Liver (tissue), 3 donors: Measurements from ENCODE around the gene ADRM1.

Experiments
- CTCF ChIP-seq: fragments of 150-350 bp; IDR thresholded peaks from 2 replicates; pipeline ENCODE4 v1.5.1; 2017; ENCODE audit warnings: improper control_type of control experiment, low read depth, low read length; ENCODE audit not compliant: missing input control
- EGR1 ChIP-seq, 2 donors: IDR thresholded peaks; 2 replicates each; pipeline ENCODE4 v1.6.1; 2016 to 2018; ENCODE audit warnings: antibody characterized with exemption in 2 of 2, low read depth in 2 of 2
- GABPA ChIP-seq, 2 donors: IDR thresholded peaks in 1 of 2; conservative IDR thresholded peaks in 1 of 2; 2 replicates each; pipeline ENCODE4 v1.6.1; 2016; ENCODE audit warnings: antibody characterized with exemption in 2 of 2, mild to moderate bottlenecking in 1 of 2, moderate library complexity in 1 of 2
- JUND ChIP-seq, 2 donors: IDR thresholded peaks; 2 replicates each; pipeline ENCODE4 v1.6.1; 2016; ENCODE audit warnings: antibody characterized with exemption in 2 of 2
- NR2F2 ChIP-seq: IDR thresholded peaks from 2 replicates; pipeline ENCODE4 v1.6.1; 2016; ENCODE audit warnings: antibody characterized with exemption
- RAD21 ChIP-seq, 2 donors: IDR thresholded peaks; 2 replicates each; pipeline ENCODE4 v1.6.1; 2016; ENCODE audit warnings: antibody characterized with exemption in 2 of 2, mild to moderate bottlenecking in 2 of 2
- REST ChIP-seq: IDR thresholded peaks from 2 replicates; pipeline ENCODE4 v1.6.1; 2016; ENCODE audit warnings: antibody characterized with exemption, mild to moderate bottlenecking
- YY1 ChIP-seq: IDR thresholded peaks from 2 replicates; pipeline ENCODE4 v1.6.1; 2016; ENCODE audit warnings: antibody characterized with exemption, mild to moderate bottlenecking
- ZBTB33 ChIP-seq: IDR thresholded peaks from 2 replicates; pipeline ENCODE4 v1.6.1; 2016; ENCODE audit warnings: antibody characterized with exemption
- TF ChIP-seq, protein P1 (sequence below): IDR thresholded peaks from 2 replicates; pipeline ENCODE4 v1.6.1; 2016; ENCODE audit warnings: antibody characterized with exemption
- donor health status: healthy.
- donor health status: healthy.

DNA sequence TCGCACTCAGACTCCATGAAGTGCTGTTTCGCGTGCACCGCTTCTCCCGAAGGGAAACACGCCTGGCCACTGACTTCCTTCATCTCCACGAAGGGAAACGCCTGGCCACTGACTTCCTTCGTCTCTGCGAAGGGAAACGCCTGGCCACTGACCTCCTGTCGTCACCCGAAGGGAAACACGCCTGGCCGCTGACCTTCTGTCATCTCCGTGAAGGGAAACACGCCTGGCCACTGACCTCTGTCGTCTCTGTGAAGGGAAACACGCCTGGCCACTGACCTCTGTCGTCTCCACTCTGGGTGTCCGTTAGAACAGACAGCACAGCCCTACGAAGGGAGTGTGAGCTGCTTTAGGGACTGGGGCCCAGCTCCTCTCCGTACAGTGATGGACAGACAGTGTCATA lies 17.1 kb upstream of the ADRM1 start:
- TF ChIP-seq YY1, result no peak
- no peak for TF ChIP-seq CTCF
- TF ChIP-seq EGR1 (IDR thresholded peaks at IDR 0.05; ENCODE audit: low read depth in 2 of 2), result peak in 1 of 2 donors; percentile 84
- peak in 1 of 2 donors; percentile 16 for TF ChIP-seq RAD21 (IDR thresholded peaks at IDR 0.05)
- TF ChIP-seq, protein P1, sequence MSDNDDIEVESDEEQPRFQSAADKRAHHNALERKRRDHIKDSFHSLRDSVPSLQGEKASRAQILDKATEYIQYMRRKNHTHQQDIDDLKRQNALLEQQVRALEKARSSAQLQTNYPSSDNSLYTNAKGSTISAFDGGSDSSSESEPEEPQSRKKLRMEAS, result no peak
- peak; percentile 27 to 37 for TF ChIP-seq GABPA (IDR thresholded peaks at IDR 0.05 in 1 of 2, conservative IDR thresholded peaks at IDR 0.05 in 1 of 2)
- TF ChIP-seq JUND (IDR thresholded peaks at IDR 0.05), result peak in 1 of 2 donors; percentile 32
- peak; percentile 100 for TF ChIP-seq NR2F2
- TF ChIP-seq ZBTB33, result no peak
- no peak for TF ChIP-seq REST
